ENCODE results near the gene RPTOR.

Gene RPTOR

DNA sequence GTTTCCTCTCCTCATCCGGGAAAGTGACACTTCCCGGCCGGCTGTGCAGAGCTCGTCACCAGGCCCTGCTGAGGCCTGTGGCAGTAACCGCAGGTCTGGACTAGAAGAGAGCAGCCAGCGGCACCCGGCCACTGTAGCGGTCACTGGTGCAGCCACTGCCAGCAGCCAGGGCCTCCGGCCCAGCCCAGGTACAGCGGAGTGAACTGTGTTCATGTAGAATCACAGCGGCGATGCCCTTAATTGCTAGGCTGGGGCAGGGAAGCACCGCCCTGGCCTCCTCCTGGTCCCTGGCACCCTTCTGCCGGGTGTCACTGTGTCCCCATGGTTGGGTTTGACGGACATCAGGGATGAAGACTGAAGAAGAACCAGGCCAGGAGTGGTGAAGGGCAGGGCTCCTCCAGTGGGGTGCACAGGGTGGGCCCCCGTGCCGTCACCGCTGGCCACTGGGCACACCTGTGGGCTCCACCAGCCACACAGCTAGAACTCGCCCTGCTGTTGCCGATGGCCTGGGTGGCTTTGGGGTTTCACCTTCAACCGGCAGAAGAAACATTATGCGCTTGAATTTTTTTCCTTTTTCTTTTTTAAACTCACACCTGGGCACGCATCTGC lies 281.8 kb downstream of the RPTOR start:
- TF ChIP-seq, protein P1, sequence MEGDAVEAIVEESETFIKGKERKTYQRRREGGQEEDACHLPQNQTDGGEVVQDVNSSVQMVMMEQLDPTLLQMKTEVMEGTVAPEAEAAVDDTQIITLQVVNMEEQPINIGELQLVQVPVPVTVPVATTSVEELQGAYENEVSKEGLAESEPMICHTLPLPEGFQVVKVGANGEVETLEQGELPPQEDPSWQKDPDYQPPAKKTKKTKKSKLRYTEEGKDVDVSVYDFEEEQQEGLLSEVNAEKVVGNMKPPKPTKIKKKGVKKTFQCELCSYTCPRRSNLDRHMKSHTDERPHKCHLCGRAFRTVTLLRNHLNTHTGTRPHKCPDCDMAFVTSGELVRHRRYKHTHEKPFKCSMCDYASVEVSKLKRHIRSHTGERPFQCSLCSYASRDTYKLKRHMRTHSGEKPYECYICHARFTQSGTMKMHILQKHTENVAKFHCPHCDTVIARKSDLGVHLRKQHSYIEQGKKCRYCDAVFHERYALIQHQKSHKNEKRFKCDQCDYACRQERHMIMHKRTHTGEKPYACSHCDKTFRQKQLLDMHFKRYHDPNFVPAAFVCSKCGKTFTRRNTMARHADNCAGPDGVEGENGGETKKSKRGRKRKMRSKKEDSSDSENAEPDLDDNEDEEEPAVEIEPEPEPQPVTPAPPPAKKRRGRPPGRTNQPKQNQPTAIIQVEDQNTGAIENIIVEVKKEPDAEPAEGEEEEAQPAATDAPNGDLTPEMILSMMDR (IDR thresholded peaks at IDR 0.05; ENCODE audit: low read depth, low read length), result no peak
- no peak for DNase-seq (ENCODE audit: low read depth in 2 of 2)
- H3K4me3 ChIP-seq (replicated peaks in 1 of 2; ENCODE audit: low read depth in 2 of 2, low read length in 2 of 2), result no peak overlapping the region

DNA sequence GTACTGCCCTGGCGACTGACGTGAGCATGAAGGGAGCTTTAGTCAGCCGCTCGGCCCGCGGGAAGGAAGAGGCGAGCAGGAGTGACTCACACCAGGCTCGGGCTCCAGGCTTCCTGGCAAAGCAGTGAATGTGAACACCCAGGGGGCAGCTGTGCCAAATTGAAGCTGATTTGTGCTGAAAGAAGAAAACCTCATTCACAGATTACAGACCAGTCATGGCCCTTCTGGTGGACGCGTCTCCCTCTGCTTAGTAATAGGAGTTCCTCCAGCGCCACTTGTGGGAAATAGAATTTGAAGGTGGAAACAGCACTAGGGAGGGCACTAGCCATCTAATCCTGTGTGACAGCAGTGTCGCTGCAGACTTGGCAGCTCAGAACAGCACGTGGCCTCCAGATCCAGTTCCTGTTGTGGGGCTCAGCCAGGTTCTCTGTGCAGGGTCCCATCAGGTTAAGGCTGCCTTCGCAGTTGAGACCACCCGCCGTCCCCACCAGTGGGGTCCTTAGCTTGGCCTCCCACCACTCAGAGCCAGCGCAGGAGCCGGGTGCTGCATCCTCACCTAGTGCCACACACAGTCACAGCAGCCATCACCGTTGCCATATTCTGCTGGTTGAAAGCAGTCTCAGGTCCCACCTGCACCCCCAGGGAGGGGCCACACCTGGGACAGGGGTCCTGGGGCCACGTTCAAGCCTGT lies 282.5 kb downstream of the RPTOR start:
- TF ChIP-seq, protein P1 (IDR thresholded peaks at IDR 0.05; ENCODE audit: low read depth, low read length), result no peak
- no peak overlapping the region for H3K4me3 ChIP-seq (replicated peaks in 1 of 2; ENCODE audit: low read depth in 2 of 2, low read length in 2 of 2)
- DNase-seq (ENCODE audit: low read depth in 2 of 2), result peak; percentile 98

DNA sequence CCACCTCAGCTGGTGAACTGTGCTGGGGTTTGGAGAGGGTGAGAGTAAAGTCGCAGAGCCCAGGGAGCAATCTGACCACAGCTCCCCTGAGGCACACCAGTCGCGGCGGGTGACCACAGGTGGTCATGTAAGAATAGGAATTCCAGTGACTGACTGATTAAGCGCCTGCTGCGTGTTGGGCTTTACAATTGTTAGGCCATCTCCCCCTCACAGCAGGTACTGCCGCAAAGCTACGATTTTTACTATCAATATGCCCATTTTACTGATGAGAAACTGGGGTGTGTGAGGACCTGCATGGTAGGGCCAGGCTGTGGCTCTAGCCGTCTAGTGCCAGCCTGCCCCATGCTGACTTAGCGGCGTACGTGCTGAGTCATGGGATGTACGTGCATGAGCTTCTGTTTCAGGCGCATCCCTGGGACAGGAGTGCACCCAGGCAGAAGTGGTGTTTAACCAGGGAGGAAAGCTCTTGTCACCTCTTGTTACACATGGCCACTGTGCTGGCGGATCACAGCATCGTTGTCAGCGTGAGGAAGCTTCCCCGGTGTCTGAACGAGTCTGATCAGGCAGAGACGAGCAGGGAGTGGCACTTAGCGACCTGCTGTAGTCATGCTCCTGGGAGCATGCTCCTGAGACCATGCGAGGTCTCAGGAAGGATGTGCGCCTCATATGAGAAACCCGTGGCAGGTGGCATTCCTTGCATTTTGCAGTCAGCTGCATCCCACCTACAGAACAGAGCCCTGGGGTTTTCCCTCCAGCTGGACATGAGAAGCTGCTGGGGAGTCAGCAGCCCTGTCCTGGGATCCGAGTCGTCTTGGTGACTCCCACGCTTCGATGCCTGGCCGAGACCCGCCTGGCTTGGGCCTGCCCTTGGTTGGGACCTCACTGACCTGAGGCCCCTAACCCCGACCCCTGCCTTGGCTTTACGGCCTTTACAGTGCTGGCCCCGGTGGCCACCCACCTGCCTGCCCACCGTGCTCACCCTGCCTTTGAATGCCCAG lies 283.3 kb downstream of the RPTOR start:
- TF ChIP-seq, protein P1 (IDR thresholded peaks at IDR 0.05; ENCODE audit: low read depth, low read length), result no peak
- no peak overlapping the region for H3K4me3 ChIP-seq (replicated peaks in 1 of 2; ENCODE audit: low read depth in 2 of 2, low read length in 2 of 2)
- DNase-seq (ENCODE audit: low read depth in 2 of 2), result no peak

DNA sequence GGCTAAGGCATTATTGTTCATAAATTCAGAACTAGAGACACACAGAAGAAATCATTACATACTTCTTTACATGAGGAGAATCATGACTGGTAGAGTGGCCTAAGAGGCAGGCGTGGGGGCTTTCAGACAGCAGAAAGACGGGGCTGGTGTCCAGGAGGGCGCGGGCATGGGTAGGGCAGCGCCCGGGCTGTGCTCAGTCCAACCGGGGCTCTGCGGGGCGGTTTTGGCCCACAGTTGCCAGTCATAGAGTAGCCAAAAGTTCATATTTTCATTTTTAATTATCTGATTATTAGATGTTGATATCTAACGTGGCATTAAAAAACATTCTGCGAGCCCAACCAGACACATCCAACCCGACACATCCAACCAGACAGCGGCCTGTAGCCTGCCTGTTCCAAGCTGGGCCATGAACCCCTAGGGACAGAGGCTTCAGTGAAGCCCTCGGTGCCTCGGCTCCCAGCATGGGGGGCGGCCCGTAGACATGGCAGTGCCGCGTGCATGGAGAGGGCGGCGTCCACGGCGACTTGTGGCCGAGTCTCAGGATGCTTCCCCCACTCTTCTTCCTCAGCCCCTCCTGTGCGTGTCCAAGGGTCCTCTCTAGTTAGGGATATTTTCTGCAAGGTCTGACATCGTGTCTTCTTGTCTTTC lies 284.7 kb downstream of the RPTOR start:
- H3K4me3 ChIP-seq (replicated peaks in 1 of 2; ENCODE audit: low read depth in 2 of 2, low read length in 2 of 2), result no peak overlapping the region
- no peak for DNase-seq (ENCODE audit: low read depth in 2 of 2)
- TF ChIP-seq, protein P1 (IDR thresholded peaks at IDR 0.05; ENCODE audit: low read depth, low read length), result no peak

DNA sequence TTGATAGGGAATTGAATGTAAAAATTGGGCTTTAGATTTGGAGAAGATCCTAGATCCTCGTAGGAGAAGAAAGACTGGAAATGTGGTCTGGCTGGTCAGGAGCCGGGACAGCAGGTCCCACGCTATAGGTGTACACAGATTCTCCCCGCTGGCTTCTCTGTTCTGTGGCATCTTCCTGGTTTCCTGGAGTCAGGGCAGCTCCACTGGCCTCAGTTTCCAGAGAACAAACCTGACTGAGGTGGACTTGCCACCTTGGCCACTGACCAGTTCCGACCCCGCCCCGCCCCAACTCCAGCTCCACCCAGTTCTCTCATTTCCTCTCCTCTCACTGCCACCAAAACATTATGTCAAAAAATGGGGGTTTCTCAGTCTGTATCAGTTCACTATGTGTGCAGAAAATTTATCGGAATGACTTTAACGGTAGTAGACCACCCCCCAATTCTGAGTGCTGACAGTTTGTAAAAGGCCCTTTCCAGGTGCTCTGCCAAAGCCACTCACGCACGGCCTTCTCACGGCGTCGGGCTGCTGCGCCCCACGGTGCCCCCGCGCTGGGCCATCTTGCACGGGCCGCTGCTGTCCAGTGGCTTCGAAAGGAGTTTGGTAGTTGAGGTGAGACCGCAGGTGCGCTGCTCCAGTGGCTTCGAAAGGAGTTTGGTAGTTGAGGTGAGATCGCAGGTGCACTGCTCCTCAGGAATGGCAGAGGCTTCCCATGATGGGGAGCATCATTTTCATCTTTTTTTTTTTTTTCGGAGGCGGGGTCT lies 285.6 kb downstream of the RPTOR start:
- TF ChIP-seq, protein P1 (IDR thresholded peaks at IDR 0.05; ENCODE audit: low read depth, low read length), result no peak
- no peak for DNase-seq (ENCODE audit: low read depth in 2 of 2)
- H3K4me3 ChIP-seq (replicated peaks in 1 of 2; ENCODE audit: low read depth in 2 of 2, low read length in 2 of 2), result no peak overlapping the region

DNA sequence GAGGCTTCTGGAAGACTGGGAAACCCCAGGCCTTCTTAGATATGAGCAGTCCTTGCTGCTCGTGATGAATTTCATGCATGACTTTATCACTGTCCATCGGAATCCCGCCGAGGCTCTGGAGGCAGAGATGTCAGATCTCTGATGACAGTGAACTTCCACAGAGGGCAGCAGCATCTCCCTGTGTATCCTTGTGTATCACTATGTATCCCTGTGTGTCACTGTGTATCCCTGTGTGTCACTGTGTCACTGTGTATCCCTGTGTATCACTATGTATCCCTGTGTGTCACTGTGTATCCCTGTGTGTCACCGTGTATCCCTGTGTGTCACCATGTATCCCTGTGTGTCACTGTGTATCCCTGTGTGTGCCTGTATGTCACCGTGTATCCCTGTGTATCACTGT lies 286.9 kb downstream of the RPTOR start:
- TF ChIP-seq, protein P1 (IDR thresholded peaks at IDR 0.05; ENCODE audit: low read depth, low read length), result no peak
- DNase-seq (ENCODE audit: low read depth in 2 of 2), result no peak
- H3K4me3 ChIP-seq (replicated peaks in 1 of 2; ENCODE audit: low read depth in 2 of 2, low read length in 2 of 2), result no peak overlapping the region

Measured in cardiac fibroblast (primary cell).